GM19397 (cell line): ENCODE data around the gene SH3RF1.

ENCODE experiments used
- ATAC-seq: cut with Tn5 transposase; IDR thresholded peaks from one replicate; pipeline ENCODE4 v1.9.1; 2021; ENCODE audit warnings: mild to moderate bottlenecking, moderate library complexity; ENCODE audit not compliant: unreplicated experiment

The SH3RF1 gene

GRCh38 chr4:169114341-169114974 is 156.3 kb downstream of the SH3RF1 start:
- ATAC-seq, result no peak

GRCh38 chr4:169110633-169111032 is 160.1 kb downstream of the SH3RF1 start:
- no peak for ATAC-seq

- ATAC-seq, result no peak
These were observed 161.6 kb downstream of the SH3RF1 start for GRCh38 chr4:169109035-169109675.

GRCh38 chr4:169108303-169108702 is 162.5 kb downstream of the SH3RF1 start:
- ATAC-seq, result no peak

- ATAC-seq, result no peak
These were observed 163.2 kb downstream of the SH3RF1 start for GRCh38 chr4:169107528-169107927.

GRCh38 chr4:169106696-169107229 is 164.0 kb downstream of the SH3RF1 start:
- no peak for ATAC-seq

- no peak for ATAC-seq
These were observed 165.1 kb downstream of the SH3RF1 start for GRCh38 chr4:169105620-169106019.

GRCh38 chr4:169103966-169104412 is 166.8 kb downstream of the SH3RF1 start:
- no peak for ATAC-seq

GRCh38 chr4:169102026-169102425 is 168.7 kb downstream of the SH3RF1 start:
- no peak for ATAC-seq

- no peak for ATAC-seq
These were observed 170.1 kb downstream of the SH3RF1 start for GRCh38 chr4:169100670-169101101.

- ATAC-seq, result peak; percentile 60
These were observed 171.0 kb downstream of the SH3RF1 start for GRCh38 chr4:169099771-169100180.

GRCh38 chr4:169098969-169099690 is 171.6 kb downstream of the SH3RF1 start:
- ATAC-seq, result peak; percentile 4

- ATAC-seq, result peak; percentile 35
These were observed 172.2 kb downstream of the SH3RF1 start for GRCh38 chr4:169098532-169098931.

- peak; percentile 34 for ATAC-seq
These were observed 172.7 kb downstream of the SH3RF1 start for GRCh38 chr4:169098054-169098497.

- no peak for ATAC-seq
These were observed 174.5 kb downstream of the SH3RF1 start for GRCh38 chr4:169096221-169096620.

GRCh38 chr4:169094656-169095231 is 176.0 kb downstream of the SH3RF1 start:
- ATAC-seq, result no peak

GRCh38 chr4:169092889-169093522 is 177.8 kb downstream of the SH3RF1 start:
- ATAC-seq, result no peak

- no peak for ATAC-seq
These were observed 180.1 kb downstream of the SH3RF1 start for GRCh38 chr4:169090484-169091215.

- no peak for ATAC-seq
These were observed 181.8 kb downstream of the SH3RF1 start for GRCh38 chr4:169089004-169089403.

GRCh38 chr4:169084954-169085353 is 185.8 kb downstream of the SH3RF1 start:
- ATAC-seq, result no peak
